K562 (cell line): ENCODE data around the gene IMPDH2. TPM values are rescaled to one million over a fixed set of nuclear protein-coding genes. Genes with fewer than 3 reads are reported as not detected.

Source experiments
- ATAC-seq: fragments of 200-7000 bp; cut with Tn5 transposase; 3 replicates; pipeline ENCODE4 v1.9.1; 2020; ENCODE audit warnings: moderate library complexity
- BruUV-seq: library from RNA; stranded (reverse); fragments of 400-500 nt; replicated peaks from 2 replicates; lab custom pipeline; 2021; lab: Mats Ljungman, UMichigan
- CTCF ChIA-PET: fragments of 300-600 bp; formaldehyde crosslinking; extraction: SDS; loops from one replicate; lab custom pipeline; 2021; ENCODE audit warnings: low intra/inter-chr PET ratio; lab: Yijun Ruan, JAX
- POLR2A ChIA-PET: fragments of 300-600, 350-650 bp; sonication (Branson Sonifier 250); formaldehyde crosslinking; extraction: SDS; loops from one replicate; lab custom pipeline; 2021; ENCODE audit warnings: antibody characterized with exemption, inconsistent platforms; lab: Yijun Ruan, JAX
- DNase-seq, 4 experiments: peaks; one replicate each; pipeline versions ENCODE4 v3.0.0 to v3.0.0-alpha.2; 2011 to 2018; ENCODE audit warnings: low spot score in 3 of 4, mixed read lengths in 3 of 4; ENCODE audit errors: extremely low read depth in 1 of 4
- FAIRE-seq: peaks from 2 replicates; lab custom pipeline; 2011; peaks lifted over from hg19 to GRCh38; lab: Jason Lieb, UNC
- H2AFZ ChIP-seq: 2 replicates; pipeline ENCODE4 v1.6.0; 2011; ENCODE audit warnings: low read depth, low read length, control low read depth, inconsistent platforms
- H3K27ac ChIP-seq: fragments of 200-600 bp; 3 replicates; pipeline ENCODE4 v1.8.0; 2011; ENCODE audit warnings: low read depth, mild to moderate bottlenecking, control low read depth, inconsistent platforms, low read length, moderate library complexity, mixed read lengths; ENCODE audit errors: extremely low read depth
- H3K27me3 ChIP-seq, 2 experiments: fragments of 300-600 bp in 1 of 2; 2 replicates in 1 of 2; 3 replicates in 1 of 2; pipeline versions ENCODE4 v1.6.0 to v1.8.0; 2011; ENCODE audit warnings: inconsistent platforms in 2 of 2, low read length in 2 of 2, mild to moderate bottlenecking in 1 of 2, mixed read lengths in 1 of 2, moderate library complexity in 1 of 2; ENCODE audit not compliant: control insufficient read depth in 2 of 2, insufficient read depth in 2 of 2
- H3K36me3 ChIP-seq: fragments of 300-600 bp; 3 replicates; pipeline ENCODE4 v1.8.0; 2011; ENCODE audit warnings: mild to moderate bottlenecking, low read length, inconsistent platforms; ENCODE audit not compliant: control insufficient read depth, insufficient read depth
- H3K4me1 ChIP-seq, 2 experiments: fragments of 200-600 bp in 1 of 2; replicated peaks in 1 of 2; 2 replicates in 1 of 2; 3 replicates in 1 of 2; pipeline versions ENCODE4 v1.5.1 to v1.8.0; 2011; ENCODE audit warnings: inconsistent platforms in 2 of 2, low read length in 2 of 2, mild to moderate bottlenecking in 1 of 2, mixed read lengths in 1 of 2, moderate library complexity in 1 of 2; ENCODE audit not compliant: control insufficient read depth in 2 of 2, insufficient read depth in 2 of 2
- H3K4me2 ChIP-seq: 2 replicates; pipeline ENCODE4 v1.6.1; 2011; ENCODE audit warnings: low read length, control low read depth, inconsistent platforms, mixed read lengths; ENCODE audit not compliant: insufficient read depth
- H3K4me3 ChIP-seq: fragments of 200-600 bp; sonication (generic), shearing (Covaris generic); 2 replicates; pipeline ENCODE4 v1.5.1; 2016; ENCODE audit warnings: control low read depth, inconsistent platforms
- H3K79me2 ChIP-seq: fragments of 200-600 bp; 3 replicates; pipeline ENCODE4 v1.8.0; 2011; ENCODE audit warnings: low read length, inconsistent platforms; ENCODE audit not compliant: control insufficient read depth, insufficient read depth
- H3K9ac ChIP-seq, 2 experiments: 2 replicates each; pipeline versions ENCODE4 v1.6.0 to v1.6.1; 2011; ENCODE audit warnings: low read depth in 2 of 2, low read length in 2 of 2, control low read depth in 1 of 2, inconsistent platforms in 1 of 2, mild to moderate bottlenecking in 1 of 2, mixed read lengths in 1 of 2; ENCODE audit not compliant: insufficient read depth in 1 of 2
- H3K9me1 ChIP-seq: one replicate; pipeline ENCODE4 v1.6.0; 2011; ENCODE audit warnings: inconsistent platforms, mild to moderate bottlenecking, low read length, moderate library complexity; ENCODE audit not compliant: control insufficient read depth, insufficient read depth
- H3K9me3 ChIP-seq: replicated peaks from 2 replicates; pipeline ENCODE4 v1.5.1; 2011; ENCODE audit warnings: low read depth, low read length, inconsistent platforms; ENCODE audit not compliant: control insufficient read depth, insufficient read depth
- H4K20me1 ChIP-seq: replicated peaks from 2 replicates; pipeline ENCODE4 v1.6.1; 2011; ENCODE audit warnings: low read length, inconsistent platforms, mixed read lengths; ENCODE audit not compliant: control insufficient read depth, insufficient read depth
- ASH1L ChIP-seq: fragments of 450-650 bp; IDR thresholded peaks from 2 replicates; pipeline ENCODE4 v1.6.1; 2018; ENCODE audit warnings: borderline replicate concordance, mild to moderate bottlenecking, low read depth; ENCODE audit not compliant: partially characterized antibody
- GABPB1 ChIP-seq: sonication (generic); formaldehyde crosslinking; IDR thresholded peaks from 2 replicates; pipeline ENCODE4 v1.8.0; 2022; ENCODE audit warnings: mild to moderate bottlenecking, missing genetic modification reagents
- RBBP5 ChIP-seq: fragments of 200-600 bp; sonication (generic); IDR thresholded peaks from 2 replicates; pipeline ENCODE4 v1.6.1; 2012; ENCODE audit warnings: borderline replicate concordance, mild to moderate bottlenecking, low read length, control low read depth, inconsistent platforms; ENCODE audit not compliant: insufficient read depth, poor library complexity, severe bottlenecking
- THRB ChIP-seq: fragments of 450-650 bp; formaldehyde crosslinking; conservative IDR thresholded peaks from 2 replicates; pipeline ENCODE4 v1.4.0; 2022; ENCODE audit warnings: mild to moderate bottlenecking, missing genetic modification characterization
- ZFX ChIP-seq: sonication (generic); formaldehyde crosslinking; IDR thresholded peaks from 2 replicates; pipeline ENCODE4 v1.8.0; 2022; ENCODE audit warnings: mild to moderate bottlenecking, missing genetic modification reagents, moderate library complexity
- WGBS: fragments of 100-300 bp; shearing (Covaris generic); methylation state at CpG from one replicate; pipeline ENCODE4 v1.1.6; 2016; ENCODE audit warnings: low coverage, mixed read lengths; ENCODE audit not compliant: insufficient coverage; ENCODE audit errors: missing lambda C conversion rate; 5-methylcytosine and 5-hydroxymethylcytosine counted together
- in situ Hi-C: fragments of 300-500 bp; cut with MboI; formaldehyde crosslinking; loops from 4 replicates; pipeline ENCODE4 v1.15.0; 2018; ENCODE audit warnings: inconsistent platforms, mixed read lengths
- intact Hi-C: fragments of 100-400 bp; cut with micrococcal nuclease; formaldehyde crosslinking; loops from 2 replicates; pipeline ENCODE4 v1.14.2; 2022
- polyA plus RNA-seq, 8 experiments: library from polyadenylated mRNA; depleted of rRNA in 4 of 8; stranded (reverse) in 5 of 8; unstranded in 3 of 8; fragments of >200 nt; fragmentation: Nextera tagmentation in 2 of 8; fragmentation: Illumina TruSeq in 1 of 8; extraction: Ambion mirVana in 2 of 8; extraction: Trizol in 1 of 8; gene quantifications; 2 replicates each; pipeline versions ENCODE4 v1.2.1 to v1.2.3, GENCODE V29; 2011 to 2014; ENCODE audit warnings: inconsistent platforms in 1 of 8, missing spikeins in 1 of 8
- total RNA-seq, 7 experiments: library from RNA; depleted of rRNA in 6 of 7; stranded (reverse); fragments of >200 nt in 6 of 7; fragmentation: Illumina TruSeq in 2 of 7; extraction: Trizol in 2 of 7; gene quantifications; 2 replicates each; pipeline versions ENCODE4 v1.2.1 to v1.2.3, GENCODE V29; 2011 to 2021; ENCODE audit warnings: low replicate concordance in 1 of 7

The IMPDH2 gene
- total and polyA plus RNA-seq, 9 of the 15 experiments (the other 6 are each of a cell fraction or from before 2014, with no cell fraction given): 318 to 507 (median 366) TPM

GRCh38 chr3:49019941-49020329 lies 9.3 kb downstream of the IMPDH2 start:
- ATAC-seq (no peak), DNase-seq (no peak), FAIRE-seq (no peak)
- Histone ChIP-seq H3K4me1 (peaks cover 8 to 57% of the 10 kb centered on the region in 2 experiments; a peak in 4 of 5 replicates), H3K4me2 (peak overlapping the region; percentile 92), H2AFZ (no peak overlapping the region), H3K27ac (peak overlapping the region; percentile 99), H3K9ac (peak overlapping the region; percentile 98 to 99), H3K9me1 (peaks cover 3% of the 10 kb centered on the region), H3K9me3 (no peaks in the 10 kb centered on the region), H3K27me3 (no peaks in the 10 kb centered on the region), H3K79me2 (peaks cover 69% of the 10 kb centered on the region), H3K36me3 (peaks cover 42% of the 10 kb centered on the region; the same call in 2 of the 3 replicates), H4K20me1 (0 out of 2 replicates have a peak, but pooled peaks cover 10% of the 10 kb centered on the region), H3K4me3 (peak overlapping the region; percentile 74)
- BruUV-seq: no TSS peak
- ChIA-PET POLR2A (interaction anchor here (0.5 to 8.4 kb wide), 10 partner anchors 9 to 452 kb away, joined by 3 to 104 read pairs (median 6); partner anchors contain the start of genes ARIH2, IMPDH2, QRICH1 and WDR6), CTCF (no interaction called here)
- WGBS: under 1% methylated on average over 12 of the region's 12 CpGs
- intact Hi-C loops (loop anchor here (10.0 kb wide), 1 partner anchor 145 kb away; the partner anchor contains the start of gene CCDC71), in situ Hi-C loops (no loop called here)
- TF ChIP-seq ASH1L (no peak), GABPB1 (0 out of 2 replicates have a peak, but pooled peaks have one; percentile 18), THRB (CRISPR knock-in tag) (no peak), RBBP5 (peak; percentile 25), ZFX (CRISPR knock-in tag) (peak; percentile 56; the same call in 1 of the 2 replicates)
